K562 (cell line): ENCODE results near the gene TMEM39A. TPM values are rescaled to one million over a fixed set of nuclear protein-coding genes. Genes with fewer than 3 reads are reported as not detected.

Experiments used
- ATF6 ChIP-seq: sonication (generic); formaldehyde crosslinking; IDR thresholded peaks from 2 replicates; pipeline ENCODE4 v1.4.0; 2020; ENCODE audit warnings: mild to moderate bottlenecking, missing genetic modification reagents
- BDP1 ChIP-seq: IDR thresholded peaks from 3 replicates; pipeline ENCODE4 v1.6.1; 2011; ENCODE audit not compliant: insufficient read length, insufficient read depth
- CBX5 ChIP-seq: IDR thresholded peaks from 2 replicates; pipeline ENCODE4 v1.6.1; 2014; ENCODE audit warnings: low read depth, borderline replicate concordance
- DLX4 ChIP-seq: fragments of 250-450 bp; sonication (Bioruptor Pico); IDR thresholded peaks from 2 replicates; pipeline ENCODE4 v1.6.1; 2021; ENCODE audit warnings: mild to moderate bottlenecking
- ESRRA ChIP-seq: fragments of 450-650 bp; IDR thresholded peaks from 2 replicates; pipeline ENCODE4 v1.6.1; 2014; ENCODE audit warnings: low read depth, mild to moderate bottlenecking, moderate library complexity, borderline replicate concordance
- ETV6 ChIP-seq, 3 experiments: fragments of 150-350 bp in 1 of 3; sonication (generic) in 1 of 3; formaldehyde crosslinking in 1 of 3; IDR thresholded peaks; 2 replicates each; pipeline versions ENCODE4 v1.6.1 to v1.8.0; 2014 to 2022; ENCODE audit warnings: borderline replicate concordance in 2 of 3, low read depth in 2 of 3, antibody characterized with exemption in 1 of 3, low read length in 1 of 3, mild to moderate bottlenecking in 1 of 3, missing genetic modification reagents in 1 of 3
- GATA2 ChIP-seq: sonication (generic); formaldehyde crosslinking; IDR thresholded peaks from 2 replicates; pipeline ENCODE4 v1.4.0; 2020; ENCODE audit warnings: mild to moderate bottlenecking, missing genetic modification reagents
- HMBOX1 ChIP-seq: sonication (generic); IDR thresholded peaks from 2 replicates; pipeline ENCODE4 v1.6.1; 2016
- KDM2B ChIP-seq: fragments of 250-450 bp; sonication (Bioruptor Pico); IDR thresholded peaks from 2 replicates; pipeline ENCODE4 v1.8.0; 2021; ENCODE audit warnings: mild to moderate bottlenecking, moderate library complexity
- KLF16 ChIP-seq: IDR thresholded peaks from 2 replicates; pipeline ENCODE4 v1.6.1; 2016; ENCODE audit warnings: antibody characterized with exemption
- MCM5 ChIP-seq: fragments of 450-650 bp; IDR thresholded peaks from 2 replicates; pipeline ENCODE4 v1.6.1; 2016; ENCODE audit warnings: low read depth
- RAD51 ChIP-seq: fragments of 450-650 bp; IDR thresholded peaks from 2 replicates; pipeline ENCODE4 v1.7.1; 2016; ENCODE audit warnings: low read depth, mild to moderate bottlenecking, borderline replicate concordance
- SP2 ChIP-seq: IDR thresholded peaks from 2 replicates; pipeline ENCODE4 v1.6.1; 2011; ENCODE audit warnings: mild to moderate bottlenecking, low read depth, low read length, moderate library complexity; ENCODE audit not compliant: poor library complexity, severe bottlenecking; ENCODE audit errors: extremely low read depth
- TEAD1 ChIP-seq, 2 experiments: fragments of 450-650 bp in 1 of 2; sonication (generic) in 1 of 2; formaldehyde crosslinking; IDR thresholded peaks; 2 replicates each; pipeline versions ENCODE4 v1.4.0 to v1.8.0; 2020 to 2022; ENCODE audit warnings: mild to moderate bottlenecking in 2 of 2, missing genetic modification reagents in 1 of 2
- TEAD2 ChIP-seq: fragments of 450-650 bp; IDR thresholded peaks from 2 replicates; pipeline ENCODE4 v1.6.1; 2016; ENCODE audit warnings: missing genetic modification characterization, control low read depth, missing compliant biosample characterization
- TFAM ChIP-seq: fragments of 250-450 bp; sonication (Bioruptor Pico); conservative IDR thresholded peaks from 2 replicates; pipeline ENCODE4 v1.5.0; 2021; ENCODE audit warnings: mild to moderate bottlenecking, moderate library complexity
- ZBTB1 ChIP-seq: sonication (generic); formaldehyde crosslinking; IDR thresholded peaks from 2 replicates; pipeline ENCODE4 v1.8.1; 2023; ENCODE audit warnings: missing genetic modification reagents, low read depth, mild to moderate bottlenecking, borderline replicate concordance
- ZNF165 ChIP-seq: fragments of 250-450 bp; sonication (Bioruptor Pico); IDR thresholded peaks from 2 replicates; pipeline ENCODE4 v1.4.0; 2020; ENCODE audit warnings: borderline replicate concordance
- ZNF212 ChIP-seq: fragments of 450-650 bp; formaldehyde crosslinking; IDR thresholded peaks from 2 replicates; pipeline ENCODE4 v1.4.0; 2020; ENCODE audit warnings: mild to moderate bottlenecking
- ZNF239 ChIP-seq: fragments of 250-450 bp; sonication (Bioruptor Pico); IDR thresholded peaks from 2 replicates; pipeline ENCODE4 v1.4.0; 2020; ENCODE audit warnings: mild to moderate bottlenecking
- ZNF639 ChIP-seq, 2 experiments: fragments of 200-800 bp in 1 of 2; sonication (Bioruptor generic) in 1 of 2; sonication (generic) in 1 of 2; formaldehyde crosslinking in 1 of 2; IDR thresholded peaks in 1 of 2; conservative IDR thresholded peaks in 1 of 2; 2 replicates each; pipeline versions ENCODE4 v1.5.0 to v1.6.1; 2016 to 2020; ENCODE audit warnings: missing compliant biosample characterization in 1 of 2, missing genetic modification characterization in 1 of 2, missing genetic modification reagents in 1 of 2
- ZNF644 ChIP-seq: fragments of 200-800 bp; sonication (Bioruptor generic); IDR thresholded peaks from 2 replicates; pipeline ENCODE4 v1.6.1; 2016; ENCODE audit warnings: low read depth, missing genetic modification characterization, missing compliant biosample characterization
- polyA plus RNA-seq, 8 experiments: library from polyadenylated mRNA; depleted of rRNA in 4 of 8; stranded (reverse) in 5 of 8; unstranded in 3 of 8; fragments of >200 nt; fragmentation: Nextera tagmentation in 2 of 8; fragmentation: Illumina TruSeq in 1 of 8; extraction: Ambion mirVana in 2 of 8; extraction: Trizol in 1 of 8; gene quantifications; 2 replicates each; pipeline versions ENCODE4 v1.2.1 to v1.2.3, GENCODE V29; 2011 to 2014; ENCODE audit warnings: inconsistent platforms in 1 of 8, missing spikeins in 1 of 8
- total RNA-seq, 7 experiments: library from RNA; depleted of rRNA in 6 of 7; stranded (reverse); fragments of >200 nt in 6 of 7; fragmentation: Illumina TruSeq in 2 of 7; extraction: Trizol in 2 of 7; gene quantifications; 2 replicates each; pipeline versions ENCODE4 v1.2.1 to v1.2.3, GENCODE V29; 2011 to 2021; ENCODE audit warnings: low replicate concordance in 1 of 7

The TMEM39A gene
- total and polyA plus RNA-seq, 9 of the 15 experiments (the other 6 are each of a cell fraction or from before 2014, with no cell fraction given) = 12.0 to 41.5 (median 15.4) TPM

GRCh38 chr3:119417771-119418512 lies 45.5 kb downstream of the TMEM39A start (continued):
- TF ChIP-seq ZNF644 (tag) (no peak), ZNF212 (CRISPR knock-in tag) (no peak), SP2 (no peak), ZNF639 (CRISPR knock-in tag; conservative IDR thresholded peaks at IDR 0.05 in 1 of 2, IDR thresholded peaks at IDR 0.05 in 1 of 2) (no peak), DLX4 (CRISPR knock-in tag) (no peak), HMBOX1 (peak; percentile 22; the same call in 1 of the 2 replicates), MCM5 (no peak), CBX5 (no peak), TFAM (CRISPR knock-in tag) (no peak), TEAD2 (tag) (peak; percentile 68; the same call in 1 of the 2 replicates), ESRRA (no peak), ETV6 (IDR thresholded peaks at IDR 0.05; ENCODE audit: borderline replicate concordance in 1 of 2, low read depth in 2 of 2, low read length in 1 of 2) (no peak), ETV6 (CRISPR knock-in tag; IDR thresholded peaks at IDR 0.05; ENCODE audit: borderline replicate concordance) (no peak), BDP1 (no peak), TEAD1 (CRISPR knock-in tag; IDR thresholded peaks at IDR 0.05) (peak; percentile 86 to 91; a peak in 3 of 4 replicates), KDM2B (no peak), ATF6 (CRISPR knock-in tag) (no peak), ZNF165 (CRISPR knock-in tag) (no peak), RAD51 (peak; percentile 30; the same call in 1 of the 2 replicates), GATA2 (peak; percentile 61), ZNF239 (peak; percentile 98), ZBTB1 (CRISPR knock-in tag) (no peak), KLF16 (peak; percentile 56; the same call in 1 of the 2 replicates)
